GM12864 (cell line): ENCODE measurements around the gene TGM2.

Experiments used
- DNase-seq: peaks from one replicate; pipeline ENCODE4 v3.0.0-alpha.2; 2011; ENCODE audit warnings: low read depth
- H3K4me3 ChIP-seq: 2 replicates; pipeline ENCODE4 v1.5.1; 2011; ENCODE audit warnings: mild to moderate bottlenecking, low read depth, low read length, control low read depth
- TF ChIP-seq, protein P1 (sequence below): IDR thresholded peaks from 2 replicates; pipeline ENCODE4 v1.5.1; 2011; ENCODE audit warnings: low read depth, mild to moderate bottlenecking, moderate library complexity, low read length, control low read depth, inconsistent platforms; ENCODE audit errors: missing control alignments

The TGM2 gene

DNA sequence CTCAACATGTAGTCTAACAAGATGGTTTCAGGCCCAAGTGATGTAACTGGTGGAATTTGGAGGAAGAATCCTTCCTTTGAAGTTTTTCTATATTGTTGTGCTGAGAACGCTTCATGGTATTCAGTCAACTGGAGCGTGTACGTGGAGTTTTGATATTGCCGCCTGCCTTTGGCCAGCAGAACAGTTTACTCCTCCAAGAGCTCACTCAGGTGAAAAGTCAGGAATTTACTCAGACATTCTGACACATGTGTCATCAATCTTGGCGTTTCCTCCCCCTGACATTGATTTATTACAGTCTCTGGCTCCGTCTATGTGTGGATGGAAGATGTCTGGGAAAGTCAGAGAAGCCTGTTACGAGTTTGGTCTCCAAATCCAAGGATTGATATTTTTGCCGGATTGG lies 19.0 kb upstream of the TGM2 start:
- no peak for DNase-seq
- TF ChIP-seq, protein P1, sequence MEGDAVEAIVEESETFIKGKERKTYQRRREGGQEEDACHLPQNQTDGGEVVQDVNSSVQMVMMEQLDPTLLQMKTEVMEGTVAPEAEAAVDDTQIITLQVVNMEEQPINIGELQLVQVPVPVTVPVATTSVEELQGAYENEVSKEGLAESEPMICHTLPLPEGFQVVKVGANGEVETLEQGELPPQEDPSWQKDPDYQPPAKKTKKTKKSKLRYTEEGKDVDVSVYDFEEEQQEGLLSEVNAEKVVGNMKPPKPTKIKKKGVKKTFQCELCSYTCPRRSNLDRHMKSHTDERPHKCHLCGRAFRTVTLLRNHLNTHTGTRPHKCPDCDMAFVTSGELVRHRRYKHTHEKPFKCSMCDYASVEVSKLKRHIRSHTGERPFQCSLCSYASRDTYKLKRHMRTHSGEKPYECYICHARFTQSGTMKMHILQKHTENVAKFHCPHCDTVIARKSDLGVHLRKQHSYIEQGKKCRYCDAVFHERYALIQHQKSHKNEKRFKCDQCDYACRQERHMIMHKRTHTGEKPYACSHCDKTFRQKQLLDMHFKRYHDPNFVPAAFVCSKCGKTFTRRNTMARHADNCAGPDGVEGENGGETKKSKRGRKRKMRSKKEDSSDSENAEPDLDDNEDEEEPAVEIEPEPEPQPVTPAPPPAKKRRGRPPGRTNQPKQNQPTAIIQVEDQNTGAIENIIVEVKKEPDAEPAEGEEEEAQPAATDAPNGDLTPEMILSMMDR, result no peak
- H3K4me3 ChIP-seq, result no peak overlapping the region

DNA sequence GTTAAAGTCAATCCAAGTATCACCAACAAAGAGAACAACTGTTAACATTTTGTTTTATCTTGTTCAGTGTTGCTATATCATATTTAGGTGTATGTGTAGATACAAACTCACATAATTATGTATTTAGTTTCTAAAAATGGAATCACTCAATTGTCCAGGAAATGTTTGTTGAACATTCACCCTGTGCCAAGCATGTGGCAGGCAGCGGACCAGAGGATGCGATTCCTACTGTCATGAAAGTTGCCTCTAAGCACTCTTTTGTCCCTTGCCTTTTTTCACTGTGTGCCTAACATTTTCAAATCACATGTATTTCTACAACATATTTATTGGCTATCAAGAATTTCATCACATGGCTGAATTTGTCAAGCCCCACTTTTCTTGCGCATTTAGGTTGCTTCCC lies 16.9 kb upstream of the TGM2 start:
- no peak overlapping the region for H3K4me3 ChIP-seq
- TF ChIP-seq, protein P1, result no peak
- no peak for DNase-seq

DNA sequence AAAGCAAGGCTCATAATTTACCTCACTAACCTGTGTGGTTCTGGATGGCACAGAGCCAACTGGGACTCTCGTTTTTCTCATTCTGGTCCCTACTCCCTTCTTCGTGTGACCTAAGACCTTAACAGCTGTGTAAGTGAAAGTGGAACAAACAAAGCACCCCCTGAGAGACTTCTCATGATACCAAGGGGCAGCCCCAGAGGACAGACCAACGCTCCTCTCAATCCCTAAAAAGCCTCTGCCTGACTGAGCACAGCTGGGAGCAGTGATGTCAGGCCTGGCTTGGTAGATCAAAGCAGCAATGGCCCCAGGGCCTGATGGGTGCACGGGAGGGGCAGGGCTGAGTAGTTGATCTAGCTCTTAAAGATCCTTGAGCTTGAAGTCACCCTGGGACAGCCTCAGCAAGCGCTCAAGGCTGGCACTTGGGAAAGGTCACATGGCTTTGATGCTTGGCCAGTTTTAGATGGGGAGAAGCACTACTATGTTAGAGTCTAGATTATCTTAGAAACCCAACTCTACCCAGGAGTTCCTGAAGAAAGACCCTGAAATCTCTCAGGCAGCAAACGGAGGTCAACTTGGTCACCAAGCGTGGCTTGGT lies 16.2 kb upstream of the TGM2 start:
- DNase-seq, result peak; percentile 24
- H3K4me3 ChIP-seq, result no peak overlapping the region
- TF ChIP-seq, protein P1, result no peak

GRCh38 chr20:38180781-38181180 lies 15.7 kb upstream of the TGM2 start:
- H3K4me3 ChIP-seq, result no peak overlapping the region
- TF ChIP-seq, protein P1, result no peak
- no peak for DNase-seq

- TF ChIP-seq, protein P1, result no peak
- no peak overlapping the region for H3K4me3 ChIP-seq
- no peak for DNase-seq
Measured at GRCh38 chr20:38179846-38180245, 14.8 kb upstream of the TGM2 start.

- TF ChIP-seq, protein P1, result no peak
- DNase-seq, result no peak
- H3K4me3 ChIP-seq, result no peak overlapping the region
Measured at GRCh38 chr20:38178581-38178980, 13.5 kb upstream of the TGM2 start.

- TF ChIP-seq, protein P1, result no peak
- no peak for DNase-seq
- no peak overlapping the region for H3K4me3 ChIP-seq
Measured at GRCh38 chr20:38178065-38178491, 13.0 kb upstream of the TGM2 start.
